ENCODE results near the gene YES1.
"Not testable (repeated sequence)": the region's sequence is repeated elsewhere in the genome, so short reads cannot be mapped to it uniquely, and the experiment has no call there.

The YES1 gene

GRCh38 chr18:774811-775210 lies 37.2 kb downstream of the YES1 start:
- H3K27ac ChIP-seq, result no peak overlapping the region
- no peak for TF ChIP-seq CTCF (conservative IDR thresholded peaks at IDR 0.05)

GRCh38 chr18:773980-774624 lies 37.9 kb downstream of the YES1 start:
- H3K27ac ChIP-seq, result no peak overlapping the region
- no peak for TF ChIP-seq CTCF (conservative IDR thresholded peaks at IDR 0.05)

GRCh38 chr18:770583-770961 lies 41.5 kb downstream of the YES1 start:
- no peak for TF ChIP-seq CTCF (conservative IDR thresholded peaks at IDR 0.05)
- H3K27ac ChIP-seq, result no peak overlapping the region

GRCh38 chr18:767961-768360 lies 44.1 kb downstream of the YES1 start:
- H3K27ac ChIP-seq, result no peak overlapping the region
- no peak for TF ChIP-seq CTCF (conservative IDR thresholded peaks at IDR 0.05)

- TF ChIP-seq CTCF (conservative IDR thresholded peaks at IDR 0.05), result no peak
- no peak overlapping the region for H3K27ac ChIP-seq
Measured at GRCh38 chr18:767084-767882, 44.8 kb downstream of the YES1 start.

- no peak overlapping the region for H3K27ac ChIP-seq
- TF ChIP-seq CTCF (conservative IDR thresholded peaks at IDR 0.05), result no peak
Measured at GRCh38 chr18:766550-766860, 45.5 kb downstream of the YES1 start.

GRCh38 chr18:765764-766549 lies 46.1 kb downstream of the YES1 start:
- no peak overlapping the region for H3K27ac ChIP-seq
- TF ChIP-seq CTCF (conservative IDR thresholded peaks at IDR 0.05), result no peak

GRCh38 chr18:759864-760263 lies 52.2 kb downstream of the YES1 start:
- H3K27ac ChIP-seq, result not testable (repeated sequence)

Data from VCaP (cell line).